Stimulated activated CD8-positive, alpha-beta memory T cell treated with anti-CD3 and anti-CD28 coated beads, Interleukin-2, amount 100 ng/mL, for 48 hours (primary cell): ENCODE results near the gene NFIB.

ENCODE experiments used
- DNase-seq, 2 donors: peaks; one replicate each; pipeline ENCODE4 v3.0.0-alpha.2; 2020; ENCODE audit warnings: low read depth in 2 of 2

The NFIB gene

GRCh38 chr9:14313951-14314423, at the start of gene NFIB:
Gene NFIB, minus strand, starts transcription at chr9:14314141. Its CDS starts 630 bp downstream, at chr9:14313511.
- no peak for DNase-seq

GRCh38 chr9:14362175-14362574, 48.2 kb upstream of the NFIB start:
- no peak for DNase-seq

GRCh38 chr9:14361074-14361473, 47.1 kb upstream of the NFIB start:
- no peak for DNase-seq

- DNase-seq, result no peak
Observed at GRCh38 chr9:14358523-14358922, 44.6 kb upstream of the NFIB start.

- no peak for DNase-seq
Observed at GRCh38 chr9:14356351-14357265, 42.7 kb upstream of the NFIB start.

- no peak for DNase-seq
Observed at GRCh38 chr9:14354201-14354600, 40.3 kb upstream of the NFIB start.

- peak; percentile 75 to 79 for DNase-seq
Observed at GRCh38 chr9:14353222-14354056, 39.5 kb upstream of the NFIB start.

- no peak for DNase-seq
Observed at GRCh38 chr9:14352503-14352902, 38.6 kb upstream of the NFIB start.

GRCh38 chr9:14351221-14351836, 37.4 kb upstream of the NFIB start:
- DNase-seq, result no peak

- no peak for DNase-seq
Observed at GRCh38 chr9:14350754-14351153, 36.8 kb upstream of the NFIB start.

GRCh38 chr9:14350349-14350728, 36.4 kb upstream of the NFIB start:
- DNase-seq, result no peak

GRCh38 chr9:14349447-14350348, 35.8 kb upstream of the NFIB start:
- no peak for DNase-seq

- DNase-seq, result no peak
Observed at GRCh38 chr9:14349146-14349446, 35.2 kb upstream of the NFIB start.

- no peak for DNase-seq
Observed at GRCh38 chr9:14348373-14349145, 34.6 kb upstream of the NFIB start.

GRCh38 chr9:14348123-14348372, 34.1 kb upstream of the NFIB start:
- no peak for DNase-seq

- no peak for DNase-seq
Observed at GRCh38 chr9:14347406-14348122, 33.6 kb upstream of the NFIB start.

GRCh38 chr9:14346811-14347405, 33.0 kb upstream of the NFIB start:
- no peak for DNase-seq

- no peak for DNase-seq
Observed at GRCh38 chr9:14346231-14346791, 32.4 kb upstream of the NFIB start.
